ENCODE results near the gene MS4A6A.
"Not testable (repeated sequence)": the region's sequence is repeated elsewhere in the genome, so short reads cannot be mapped to it uniquely, and the experiment has no call there.

MS4A6A gene

DNA sequence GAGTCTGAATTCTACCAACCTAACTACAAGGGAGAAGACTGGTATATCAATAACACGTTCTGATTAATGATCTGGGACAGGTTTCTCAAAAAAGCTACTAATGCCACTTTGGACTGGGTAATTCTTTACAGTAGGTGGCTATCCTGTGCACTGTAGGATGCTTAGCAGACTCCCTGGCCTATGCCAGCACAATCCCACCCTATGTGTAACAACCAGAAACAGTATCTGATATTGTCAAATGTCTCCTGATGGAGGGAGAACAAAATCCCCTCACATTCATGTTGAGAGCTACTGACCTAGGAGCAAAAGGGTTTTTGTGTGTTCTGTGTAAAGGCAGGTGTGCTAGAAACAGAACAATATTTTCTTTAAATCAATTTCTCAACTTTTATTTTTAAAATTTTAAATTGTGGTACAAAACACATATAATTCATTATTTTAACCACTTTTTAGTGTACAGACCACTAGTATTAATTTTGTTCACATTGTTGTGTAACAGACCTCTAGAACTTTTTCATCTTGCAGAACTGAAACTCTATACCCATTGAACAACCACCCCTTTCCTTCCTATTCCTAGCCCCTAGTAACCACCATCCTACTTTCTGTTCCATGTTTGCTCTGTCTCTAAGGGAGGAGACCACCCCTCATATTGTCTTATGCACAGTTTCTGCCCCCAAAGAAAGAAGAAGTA lies 2.1 kb upstream of the MS4A6A start:
- FAIRE-seq, result no peak

DNA sequence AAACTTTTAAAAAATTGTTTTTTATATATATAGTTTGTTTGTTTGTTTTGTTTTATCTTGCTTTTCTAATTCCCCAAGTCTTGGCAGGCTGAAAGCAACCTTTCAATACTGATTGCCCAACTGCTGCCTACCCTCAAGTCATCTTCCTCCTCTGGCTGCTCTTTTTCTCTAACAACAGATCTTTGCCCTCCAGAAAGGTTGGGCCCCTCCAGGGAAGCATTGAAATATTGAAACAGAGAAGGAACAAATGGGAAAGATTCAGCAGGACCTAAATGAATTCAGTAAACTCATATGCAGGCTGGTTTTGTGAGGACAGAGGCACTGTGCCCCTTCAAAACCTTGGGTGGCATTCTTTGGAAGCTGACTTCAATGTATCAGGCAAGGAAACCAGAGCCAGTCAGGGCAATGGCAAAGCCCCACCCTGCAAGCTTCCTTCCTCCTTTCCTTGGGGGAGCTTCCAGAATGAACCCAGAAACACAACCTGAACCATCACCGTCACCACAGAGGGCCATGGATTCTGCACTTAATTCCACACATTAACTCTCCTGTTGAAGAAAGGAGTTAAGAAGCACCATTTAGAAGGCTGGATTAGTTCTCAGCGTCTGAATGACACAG lies 815 bp upstream of the MS4A6A start:
- DNase-seq (ENCODE audit: low spot score), result no peak
- FAIRE-seq, result no peak

More for the DNA sequence above, 2.1 kb upstream of the MS4A6A start:
- no peak for DNase-seq (ENCODE audit: low spot score)

GRCh38 chr11:60175860-60176275 lies 7.0 kb downstream of the MS4A6A start:
- no peak for DNase-seq (ENCODE audit: low spot score)
- FAIRE-seq, result no peak

GRCh38 chr11:60172011-60172410 lies 10.9 kb downstream of the MS4A6A start:
- no peak for FAIRE-seq
- no peak for DNase-seq (ENCODE audit: low spot score)

DNA sequence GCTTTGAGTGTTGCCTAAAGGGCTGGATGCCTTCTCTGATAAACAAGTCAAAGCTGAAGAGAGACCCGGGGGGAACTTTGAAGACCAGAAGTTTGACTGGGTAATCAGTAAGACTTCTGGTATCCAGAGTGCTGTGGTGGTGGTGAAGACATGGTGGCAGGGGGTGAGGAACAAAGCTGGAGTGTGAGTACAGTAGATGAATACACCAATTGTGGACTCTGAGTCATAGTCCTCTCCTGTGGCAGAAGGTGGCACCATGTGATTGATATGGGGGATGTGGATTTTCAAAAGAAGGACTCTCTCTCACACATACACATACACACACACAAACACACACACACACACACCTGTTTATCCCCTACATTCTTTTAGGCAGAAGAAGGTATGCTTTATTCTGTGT lies 12.3 kb downstream of the MS4A6A start:
- FAIRE-seq (no peak), DNase-seq (ENCODE audit: low spot score) (peak; percentile 24)

GRCh38 chr11:60169264-60169915 lies 13.5 kb downstream of the MS4A6A start:
- FAIRE-seq (peak; percentile 78), DNase-seq (ENCODE audit: low spot score) (peak; percentile 78)

- no peak for FAIRE-seq
- DNase-seq (ENCODE audit: low spot score), result no peak
These were observed 14.6 kb downstream of the MS4A6A start for GRCh38 chr11:60168306-60168705.

- DNase-seq (ENCODE audit: low spot score) (peak; percentile 13), FAIRE-seq (no peak)
These were observed 16.9 kb downstream of the MS4A6A start for GRCh38 chr11:60165951-60166350.

DNA sequence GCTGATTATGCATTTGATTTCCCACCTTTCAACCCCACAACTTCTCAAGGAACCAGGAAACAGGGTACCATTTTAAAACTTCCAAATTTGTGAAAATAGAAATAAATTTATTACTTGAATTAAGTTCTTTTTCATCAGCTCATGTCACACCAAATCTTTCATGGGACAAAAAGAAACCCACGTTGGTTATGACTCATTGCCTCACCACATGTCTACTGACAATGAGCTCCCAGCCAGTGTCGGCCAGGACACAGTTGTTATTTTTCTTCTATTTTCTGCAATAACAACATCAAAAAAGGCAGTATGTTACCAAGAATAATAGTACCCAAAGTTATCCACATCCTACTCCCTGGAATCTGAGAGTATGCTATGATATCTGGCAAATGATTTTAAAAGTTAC lies 17.3 kb downstream of the MS4A6A start:
- FAIRE-seq (no peak), DNase-seq (ENCODE audit: low spot score) (peak; percentile 26)

DNA sequence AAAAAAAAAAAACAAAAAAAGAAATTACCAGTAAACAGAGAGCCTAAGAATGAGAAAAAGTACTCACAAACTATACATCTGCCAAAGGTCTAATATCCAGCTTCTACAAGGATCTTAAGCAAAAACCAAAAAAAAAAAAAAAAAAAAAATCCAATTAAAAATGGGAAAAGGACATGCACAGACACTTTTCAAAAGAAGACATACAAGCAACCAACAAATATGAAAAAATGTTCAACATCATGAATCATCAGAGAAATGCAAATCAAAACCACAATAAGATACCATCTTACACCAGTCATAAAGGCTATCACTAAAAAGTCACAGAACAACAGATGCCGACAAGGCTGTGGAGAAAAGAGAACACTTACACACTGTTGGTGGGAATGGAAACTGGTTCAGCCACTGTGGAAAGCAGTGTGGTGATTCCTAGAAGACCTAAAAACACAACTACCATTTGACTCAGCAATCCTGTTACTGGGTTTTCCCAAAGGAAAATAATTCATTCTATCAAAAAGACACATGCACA lies 18.3 kb downstream of the MS4A6A start:
- FAIRE-seq (no peak), DNase-seq (ENCODE audit: low spot score) (no peak)

DNA sequence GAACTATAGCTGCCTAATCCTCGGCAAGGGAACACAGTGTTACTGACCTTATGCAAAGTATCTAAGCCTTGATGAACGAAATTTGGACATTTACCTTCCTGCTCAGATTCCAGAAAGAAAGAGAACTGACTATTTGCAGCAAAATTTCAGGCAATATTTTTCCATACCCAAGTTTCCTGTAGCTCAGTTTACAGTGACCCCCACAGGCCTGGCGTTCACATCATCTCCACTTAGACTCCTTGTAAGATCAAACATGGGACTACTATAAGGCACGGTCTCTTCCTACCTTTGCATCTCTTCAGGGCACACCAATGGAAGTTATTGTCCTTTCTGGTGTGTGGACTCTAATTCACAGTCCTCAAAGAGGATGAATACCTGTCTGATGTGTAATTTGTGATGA lies 21.1 kb downstream of the MS4A6A start:
- DNase-seq (ENCODE audit: low spot score) (no peak), FAIRE-seq (no peak)

DNA sequence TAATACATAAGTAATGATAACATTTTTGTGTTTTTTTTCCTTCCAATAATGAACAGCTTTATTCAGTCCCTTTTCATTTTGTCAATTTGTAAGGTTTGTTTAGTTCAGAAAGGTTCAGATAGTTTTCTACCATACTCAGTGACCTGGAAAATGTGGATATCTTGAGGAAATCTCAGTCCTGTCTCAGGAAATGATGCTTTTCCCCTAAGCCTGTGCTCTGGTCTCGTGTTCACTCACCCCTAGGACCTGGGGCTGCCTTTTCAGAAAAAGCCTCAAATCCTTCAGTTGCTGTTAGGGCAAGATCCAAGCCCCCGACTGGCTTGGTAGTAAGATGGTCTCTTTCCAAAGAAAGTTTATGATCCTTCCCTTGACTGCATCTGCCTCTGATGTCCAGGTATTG lies 21.8 kb downstream of the MS4A6A start:
- FAIRE-seq, result no peak

DNA sequence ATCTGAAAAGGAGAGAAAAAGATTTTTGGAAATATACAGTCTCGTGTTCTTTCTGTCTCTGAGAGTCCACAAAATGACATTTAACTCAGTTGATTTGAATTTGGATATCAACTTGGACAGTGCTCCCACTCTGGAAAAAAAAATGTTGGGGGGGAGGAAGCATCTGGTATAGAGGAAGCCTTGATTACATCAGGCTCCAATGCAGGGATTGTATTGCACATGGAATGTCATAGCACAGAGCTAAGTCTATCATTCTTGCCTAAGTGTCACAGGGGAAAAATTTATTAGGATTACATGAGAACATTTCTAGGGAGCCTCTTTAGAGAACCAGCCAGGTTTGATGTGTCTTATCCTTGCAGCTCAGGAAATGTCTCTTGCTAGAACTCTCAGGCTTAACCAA lies 23.0 kb downstream of the MS4A6A start:
- FAIRE-seq (no peak), DNase-seq (ENCODE audit: low spot score) (no peak)

More for the DNA sequence above, 21.8 kb downstream of the MS4A6A start:
- DNase-seq (ENCODE audit: low spot score), result no peak

GRCh38 chr11:60159284-60159683 lies 23.6 kb downstream of the MS4A6A start:
- FAIRE-seq, result no peak

DNA sequence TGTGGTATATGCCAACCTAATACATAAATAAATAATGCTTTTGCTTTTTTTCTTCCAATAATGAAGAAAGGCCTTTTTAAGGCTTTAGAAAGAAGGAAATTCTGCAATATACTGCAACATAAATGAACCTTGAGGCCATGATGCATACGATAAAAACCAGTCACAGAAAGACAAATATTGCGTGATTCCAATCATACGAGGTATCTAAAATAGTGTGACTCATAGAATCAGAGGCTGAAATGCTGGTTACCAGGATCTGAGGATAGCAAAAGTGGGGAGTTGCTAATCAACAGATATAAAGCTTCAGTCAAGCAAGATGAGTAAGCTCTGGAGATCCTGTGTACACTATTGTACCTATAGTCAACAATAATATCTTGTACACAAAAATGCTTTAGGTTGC lies 24.2 kb downstream of the MS4A6A start:
- FAIRE-seq, result no peak

More at GRCh38 chr11:60159284-60159683, 23.6 kb downstream of the MS4A6A start:
- DNase-seq (ENCODE audit: low spot score), result no peak

DNA sequence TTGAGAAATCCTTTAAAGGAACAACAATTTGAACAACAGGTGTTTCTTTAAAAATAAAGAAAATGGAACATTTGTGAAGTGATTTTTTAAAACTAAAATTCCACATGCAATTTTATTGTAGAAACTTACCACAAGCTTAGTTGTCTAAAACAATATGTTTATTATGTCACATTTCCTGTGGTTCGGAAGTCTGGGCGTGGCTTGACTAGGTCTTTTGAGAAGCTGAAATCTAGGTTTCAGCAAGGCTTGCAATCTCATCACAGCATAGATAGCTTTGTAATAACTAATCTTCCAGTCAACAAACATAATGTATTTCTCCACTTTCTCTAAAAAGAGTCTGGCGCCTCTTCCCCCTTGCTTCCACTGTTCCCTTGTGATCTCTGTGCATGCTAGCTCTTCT lies 27.0 kb downstream of the MS4A6A start:
- no peak for FAIRE-seq
- no peak for DNase-seq (ENCODE audit: low spot score)

More for the DNA sequence above, 24.2 kb downstream of the MS4A6A start:
- no peak for DNase-seq (ENCODE audit: low spot score)

DNA sequence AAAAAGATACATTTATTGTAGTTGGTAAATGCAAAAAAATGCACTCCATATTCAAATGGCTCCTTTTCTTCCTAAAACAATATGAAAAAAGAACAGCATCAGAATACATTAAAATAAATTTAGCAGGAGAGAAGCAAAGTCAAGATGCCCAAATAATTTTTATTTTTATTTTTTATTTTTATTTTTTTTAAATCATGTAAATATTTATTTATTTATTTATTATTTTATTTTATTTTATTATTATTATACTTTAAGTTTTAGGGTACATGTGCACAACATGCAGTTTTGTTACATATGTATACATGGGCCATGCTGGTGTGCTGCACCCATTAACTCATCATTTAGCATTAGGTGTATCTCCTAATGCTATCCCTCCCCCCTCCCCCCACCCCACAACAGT lies 30.2 kb downstream of the MS4A6A start:
- FAIRE-seq; DNase-seq (ENCODE audit: low spot score): not testable (repeated sequence)

DNA sequence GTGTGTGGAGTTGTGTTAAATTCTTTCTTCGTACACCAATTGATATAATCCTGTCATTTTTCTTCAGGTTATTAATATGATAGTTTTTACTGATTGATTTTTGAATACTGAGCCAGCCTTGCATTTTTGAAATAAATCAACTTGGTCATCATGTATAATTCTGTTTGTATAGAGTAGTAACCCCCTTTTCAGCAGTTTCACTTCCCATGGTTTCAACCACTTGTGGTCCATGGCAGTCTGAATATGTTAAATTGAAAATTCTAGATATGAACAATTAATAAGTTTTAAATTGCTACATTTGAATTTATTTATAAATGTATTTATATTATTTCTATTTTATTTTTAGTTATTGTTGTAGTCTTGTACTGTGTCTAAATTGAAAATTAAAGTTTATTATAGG lies 32.6 kb downstream of the MS4A6A start:
- FAIRE-seq (no peak), DNase-seq (ENCODE audit: low spot score) (no peak)

GRCh38 chr11:60145677-60146076 lies 37.2 kb downstream of the MS4A6A start:
- DNase-seq (ENCODE audit: low spot score) (no peak), FAIRE-seq (no peak)

DNA sequence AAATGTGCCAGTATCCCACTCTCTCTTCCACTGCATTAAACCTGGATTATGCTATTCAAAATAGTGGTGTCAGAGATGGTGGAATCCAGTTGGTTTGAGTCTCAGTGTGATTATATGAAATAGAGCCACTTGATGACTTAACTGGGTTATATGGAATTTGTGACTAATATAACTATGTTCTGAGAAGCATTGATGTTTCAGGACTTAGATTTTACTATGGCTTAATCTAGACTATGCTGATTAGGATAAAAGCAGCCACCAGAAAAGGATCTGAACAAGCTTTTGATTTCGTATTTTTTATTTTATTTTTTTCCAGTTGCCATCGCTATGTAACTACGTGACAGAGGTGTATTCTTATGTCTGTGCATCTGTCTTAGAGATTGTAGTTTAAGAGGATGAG lies 39.1 kb downstream of the MS4A6A start:
- no peak for FAIRE-seq

DNA sequence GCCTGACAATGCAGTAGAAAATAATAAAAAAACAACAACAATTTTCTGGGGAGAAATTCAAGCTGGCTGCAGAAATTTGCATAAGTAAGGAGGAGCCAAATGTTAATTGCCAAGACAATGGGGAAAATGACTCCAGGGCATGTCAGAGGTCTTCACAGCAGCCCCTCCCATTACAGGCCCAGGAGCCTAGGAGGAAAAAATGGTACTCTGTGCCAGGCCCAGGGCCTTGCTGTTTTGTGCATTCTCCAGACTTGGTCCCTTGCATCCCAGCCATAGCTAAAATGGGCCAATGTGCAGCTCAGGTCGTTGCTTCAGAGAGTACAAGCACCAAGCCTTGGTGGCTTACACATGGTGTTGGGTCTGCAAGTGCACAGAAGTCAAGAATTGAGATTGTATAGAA lies 49.0 kb downstream of the MS4A6A start:
- DNase-seq (ENCODE audit: low spot score), result no peak
- no peak for FAIRE-seq

More for the DNA sequence above, 39.1 kb downstream of the MS4A6A start:
- no peak for DNase-seq (ENCODE audit: low spot score)

GRCh38 chr11:60131912-60132311 lies 51.0 kb downstream of the MS4A6A start:
- DNase-seq (ENCODE audit: low spot score), result no peak
- no peak for FAIRE-seq
